ENCODE results near the gene DPH1. TPM values are rescaled to one million over a fixed set of nuclear protein-coding genes. Genes with fewer than 3 reads are reported as not detected.

Gene DPH1
- total and polyA plus RNA-seq, 4 donors = 9.8 to 24.6 (median 19.4) TPM

DNA sequence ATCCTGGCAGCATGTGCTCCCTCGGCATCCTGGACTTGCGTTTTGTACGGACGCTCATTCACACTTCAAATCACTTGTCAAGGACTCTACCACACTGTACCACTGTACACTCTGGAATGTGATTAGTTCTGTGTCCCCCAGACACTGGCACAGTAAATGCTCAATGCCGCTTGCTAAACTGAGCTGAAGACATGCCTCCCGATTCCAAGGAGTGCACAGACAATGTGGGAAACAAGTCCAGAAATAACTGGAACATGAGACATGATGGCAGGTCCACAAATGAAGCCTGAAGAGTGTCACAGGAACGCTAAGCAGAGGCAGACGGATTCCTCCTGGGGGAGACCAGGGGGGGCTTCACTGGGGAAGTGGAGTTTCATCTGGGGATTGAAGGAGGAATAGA lies 47.1 kb downstream of the DPH1 start:
- Histone ChIP-seq H3K27ac (ENCODE audit: low read depth in 1 of 2, low read length in 2 of 2) (no peak overlapping the region), H3K9me3 (ENCODE audit: control insufficient read depth in 4 of 4, low read length in 3 of 4) (no peaks in the 10 kb centered on the region), H3K27me3 (ENCODE audit: control insufficient read depth in 4 of 4, insufficient read depth in 4 of 4, low read length in 3 of 4) (no peaks in the 10 kb centered on the region), H3K9ac (ENCODE audit: low read depth in 1 of 2, low read length in 2 of 2) (no peak overlapping the region), H3K4me1 (ENCODE audit: control insufficient read depth in 4 of 4, insufficient read depth in 4 of 4, low read length in 3 of 4) (no peaks in the 10 kb centered on the region), H3K36me3 (ENCODE audit: control insufficient read depth in 4 of 4, insufficient read depth in 3 of 4, low read depth in 1 of 4, low read length in 3 of 4) (peaks cover 3 to 13% (median 10%) of the 10 kb centered on the region in 4 donors), H3K4me3 (ENCODE audit: low read depth in 1 of 3, low read length in 3 of 3) (no peak overlapping the region)
- TF ChIP-seq ZBTB33 (IDR thresholded peaks at IDR 0.05) = no peak
- TF ChIP-seq, protein P1, sequence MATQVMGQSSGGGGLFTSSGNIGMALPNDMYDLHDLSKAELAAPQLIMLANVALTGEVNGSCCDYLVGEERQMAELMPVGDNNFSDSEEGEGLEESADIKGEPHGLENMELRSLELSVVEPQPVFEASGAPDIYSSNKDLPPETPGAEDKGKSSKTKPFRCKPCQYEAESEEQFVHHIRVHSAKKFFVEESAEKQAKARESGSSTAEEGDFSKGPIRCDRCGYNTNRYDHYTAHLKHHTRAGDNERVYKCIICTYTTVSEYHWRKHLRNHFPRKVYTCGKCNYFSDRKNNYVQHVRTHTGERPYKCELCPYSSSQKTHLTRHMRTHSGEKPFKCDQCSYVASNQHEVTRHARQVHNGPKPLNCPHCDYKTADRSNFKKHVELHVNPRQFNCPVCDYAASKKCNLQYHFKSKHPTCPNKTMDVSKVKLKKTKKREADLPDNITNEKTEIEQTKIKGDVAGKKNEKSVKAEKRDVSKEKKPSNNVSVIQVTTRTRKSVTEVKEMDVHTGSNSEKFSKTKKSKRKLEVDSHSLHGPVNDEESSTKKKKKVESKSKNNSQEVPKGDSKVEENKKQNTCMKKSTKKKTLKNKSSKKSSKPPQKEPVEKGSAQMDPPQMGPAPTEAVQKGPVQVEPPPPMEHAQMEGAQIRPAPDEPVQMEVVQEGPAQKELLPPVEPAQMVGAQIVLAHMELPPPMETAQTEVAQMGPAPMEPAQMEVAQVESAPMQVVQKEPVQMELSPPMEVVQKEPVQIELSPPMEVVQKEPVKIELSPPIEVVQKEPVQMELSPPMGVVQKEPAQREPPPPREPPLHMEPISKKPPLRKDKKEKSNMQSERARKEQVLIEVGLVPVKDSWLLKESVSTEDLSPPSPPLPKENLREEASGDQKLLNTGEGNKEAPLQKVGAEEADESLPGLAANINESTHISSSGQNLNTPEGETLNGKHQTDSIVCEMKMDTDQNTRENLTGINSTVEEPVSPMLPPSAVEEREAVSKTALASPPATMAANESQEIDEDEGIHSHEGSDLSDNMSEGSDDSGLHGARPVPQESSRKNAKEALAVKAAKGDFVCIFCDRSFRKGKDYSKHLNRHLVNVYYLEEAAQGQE (IDR thresholded peaks at IDR 0.05) = no peak
- TF ChIP-seq CTCF (IDR thresholded peaks at IDR 0.05; ENCODE audit: low read depth, low read length, missing input control) = no peak
- TF ChIP-seq FOXA2 (IDR thresholded peaks at IDR 0.05) = no peak
- no peak for TF ChIP-seq SP1 (IDR thresholded peaks at IDR 0.05)
- TF ChIP-seq, protein P2, sequence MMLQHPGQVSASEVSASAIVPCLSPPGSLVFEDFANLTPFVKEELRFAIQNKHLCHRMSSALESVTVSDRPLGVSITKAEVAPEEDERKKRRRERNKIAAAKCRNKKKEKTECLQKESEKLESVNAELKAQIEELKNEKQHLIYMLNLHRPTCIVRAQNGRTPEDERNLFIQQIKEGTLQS (IDR thresholded peaks at IDR 0.05) = no peak
- no peak for TF ChIP-seq RAD21 (IDR thresholded peaks at IDR 0.05)
- no peak for TF ChIP-seq HNF4A (conservative IDR thresholded peaks at IDR 0.05)
- no peak for TF ChIP-seq JUND (IDR thresholded peaks at IDR 0.05)
- TF ChIP-seq EGR1 (IDR thresholded peaks at IDR 0.05; ENCODE audit: low read depth in 2 of 2) = no peak
- WGBS = 95% methylated on average over 8 of the region's 8 CpGs
- no peak for DNase-seq (ENCODE audit: low spot score)

DNA sequence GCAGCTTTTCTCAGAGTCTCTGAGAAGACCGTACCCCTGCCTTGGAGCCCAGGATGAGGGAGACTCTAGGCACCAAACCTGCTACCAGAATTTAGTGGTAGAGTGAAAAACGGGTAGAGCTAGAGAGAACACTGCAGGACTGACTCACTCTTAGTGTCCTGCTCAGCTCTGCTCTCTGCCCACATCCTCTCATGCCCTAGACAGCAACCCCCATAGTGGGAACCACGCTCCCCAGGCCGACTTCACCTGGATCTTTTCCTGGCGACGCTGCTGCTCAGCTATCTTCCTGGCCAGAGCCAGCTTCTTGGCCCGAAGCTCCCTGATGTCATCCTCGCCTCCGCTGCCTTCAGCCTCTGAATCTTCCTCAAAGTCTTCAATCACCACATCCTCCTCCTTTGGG lies 51.6 kb downstream of the DPH1 start:
- no peak for DNase-seq (ENCODE audit: low spot score)
- Histone ChIP-seq H3K4me3 (ENCODE audit: low read depth in 1 of 3, low read length in 3 of 3) (no peak overlapping the region), H3K9ac (ENCODE audit: low read depth in 1 of 2, low read length in 2 of 2) (no peak overlapping the region), H3K4me1 (ENCODE audit: control insufficient read depth in 4 of 4, insufficient read depth in 4 of 4, low read length in 3 of 4) (peaks cover 0 to 11% (median 5%) of the 10 kb centered on the region in 4 donors), H3K27ac (ENCODE audit: low read depth in 1 of 2, low read length in 2 of 2) (no peak overlapping the region), H3K9me3 (ENCODE audit: control insufficient read depth in 4 of 4, low read length in 3 of 4) (no peaks in the 10 kb centered on the region), H3K27me3 (ENCODE audit: control insufficient read depth in 4 of 4, insufficient read depth in 4 of 4, low read length in 3 of 4) (no peaks in the 10 kb centered on the region), H3K36me3 (ENCODE audit: control insufficient read depth in 4 of 4, insufficient read depth in 3 of 4, low read depth in 1 of 4, low read length in 3 of 4) (peaks cover 3 to 13% (median 10%) of the 10 kb centered on the region in 4 donors)
- WGBS = 87% methylated on average over 9 of the region's 9 CpGs
- TF ChIP-seq YY1 (IDR thresholded peaks at IDR 0.05) (no peak), FOXA2 (IDR thresholded peaks at IDR 0.05) (no peak), SP1 (IDR thresholded peaks at IDR 0.05) (no peak), NR2F2 (IDR thresholded peaks at IDR 0.05) (no peak), HNF4A (conservative IDR thresholded peaks at IDR 0.05) (no peak), ZBTB33 (IDR thresholded peaks at IDR 0.05) (no peak), JUND (IDR thresholded peaks at IDR 0.05) (no peak), GABPA (IDR thresholded peaks at IDR 0.05 in 1 of 2, conservative IDR thresholded peaks at IDR 0.05 in 1 of 2) (no peak), MAX (IDR thresholded peaks at IDR 0.05) (no peak), RXRA (IDR thresholded peaks at IDR 0.05) (no peak), RAD21 (IDR thresholded peaks at IDR 0.05) (no peak), FOXA1 (IDR thresholded peaks at IDR 0.05) (no peak)
- TF ChIP-seq, protein P1 (IDR thresholded peaks at IDR 0.05) = no peak
- TF ChIP-seq, protein P2 (IDR thresholded peaks at IDR 0.05) = no peak

All from liver (tissue), 9 donors.